Endothelial cell of coronary artery (primary cell): Measurements from ENCODE around the gene TBC1D3H. TPM values are rescaled to one million over a fixed set of nuclear protein-coding genes. Genes with fewer than 3 reads are reported as not detected.

Experiments
- total RNA-seq: library from RNA; depleted of rRNA; stranded (reverse); fragments of >200 nt; gene quantifications from 2 replicates; pipeline ENCODE4 v1.2.3, GENCODE V29; 2014

TBC1D3H gene
- not detected in 2 replicates for total RNA-seq

GRCh38 chr17:36388385-36389245 is at the start of gene TBC1D3H:
TSS of gene TBC1D3H (minus strand) at chr17:36388435. CDS start at chr17:36386895, 1,540 bp downstream.

Other genes starting within 250 kb of the TBC1D3H start
- gene TBC1D3B, start 211.8 kb downstream of the TBC1D3H start, total RNA-seq, result 1.4 and 1.5 TPM in 2 replicates
- gene CCL3L1, start 191.7 kb downstream of the TBC1D3H start, total RNA-seq, result not detected in 2 replicates
- not detected in 2 replicates for gene CCL4L2, start 177.4 kb downstream of the TBC1D3H start, total RNA-seq
- gene TBC1D3I, start 123.9 kb downstream of the TBC1D3H start, total RNA-seq, result under 0.01 and 0.38 TPM in 2 replicates
- not detected in 2 replicates for gene TBC1D3G, start 64.6 kb downstream of the TBC1D3H start, total RNA-seq
- 24.7 and 30.9 TPM in 2 replicates for gene ZNHIT3, start 98.2 kb upstream of the TBC1D3H start, total RNA-seq
- 47.5 and 58.3 TPM in 2 replicates for gene MYO19, start 146.4 kb upstream of the TBC1D3H start, total RNA-seq
- gene PIGW, start 146.6 kb upstream of the TBC1D3H start, total RNA-seq, result 4.6 and 7.3 TPM in 2 replicates
- gene GGNBP2, start 156.5 kb upstream of the TBC1D3H start, total RNA-seq, result 50.6 and 71.7 TPM in 2 replicates
- 5.9 and 6.4 TPM in 2 replicates for gene DHRS11, start 203.4 kb upstream of the TBC1D3H start, total RNA-seq
- gene MRM1, start 213.1 kb upstream of the TBC1D3H start, total RNA-seq, result 2.9 and 4.0 TPM in 2 replicates